Type B pancreatic cell (in vitro differentiated cells): ENCODE measurements around the gene PCAT6. TPM values are rescaled to one million over a fixed set of nuclear protein-coding genes. Genes with fewer than 3 reads are reported as not detected.

Experiments
- DNase-seq: peaks from one replicate; pipeline ENCODE4 v3.0.0; 2021; ENCODE audit warnings: mixed read lengths; ENCODE audit not compliant: unreplicated experiment; ENCODE audit errors: extremely low spot score
- H3K27ac Mint-ChIP-seq: 2 replicates; pipeline ENCODE4 v1.8.0; 2021; ENCODE audit warnings: mild to moderate bottlenecking, mixed read lengths
- H3K27me3 Mint-ChIP-seq: 2 replicates; pipeline ENCODE4 v1.8.0; 2021; ENCODE audit warnings: mixed read lengths
- H3K36me3 Mint-ChIP-seq: 2 replicates; pipeline ENCODE4 v1.8.0; 2021; ENCODE audit warnings: mixed read lengths
- H3K4me1 Mint-ChIP-seq: one replicate; pipeline ENCODE4 v1.8.0; 2021; ENCODE audit warnings: mixed read lengths; ENCODE audit not compliant: unreplicated experiment
- H3K4me3 Mint-ChIP-seq: 2 replicates; pipeline ENCODE4 v1.8.0; 2021; ENCODE audit warnings: mild to moderate bottlenecking, mixed read lengths
- H3K9me3 Mint-ChIP-seq: 2 replicates; pipeline ENCODE4 v1.8.0; 2021; ENCODE audit warnings: mixed read lengths
- CTCF ChIP-seq: fragments of 200-600 bp; sonication (generic); conservative IDR thresholded peaks from 2 replicates; pipeline ENCODE4 v1.5.0; 2021; ENCODE audit warnings: antibody characterized with exemption, mild to moderate bottlenecking
- long read RNA-seq: library from polyadenylated mRNA; unstranded; transcript quantifications from one replicate; pipeline ENCODE4 v2.0.0, GENCODE V29; 2020
- total RNA-seq: library from RNA; stranded (reverse); gene quantifications from 2 replicates; pipeline ENCODE4 v1.2.1, GENCODE V29; 2021; ENCODE audit warnings: low replicate concordance

Gene PCAT6
- 7.9 and 13.9 TPM in 2 replicates for total RNA-seq
- long read RNA-seq, result 0 reads

DNA sequence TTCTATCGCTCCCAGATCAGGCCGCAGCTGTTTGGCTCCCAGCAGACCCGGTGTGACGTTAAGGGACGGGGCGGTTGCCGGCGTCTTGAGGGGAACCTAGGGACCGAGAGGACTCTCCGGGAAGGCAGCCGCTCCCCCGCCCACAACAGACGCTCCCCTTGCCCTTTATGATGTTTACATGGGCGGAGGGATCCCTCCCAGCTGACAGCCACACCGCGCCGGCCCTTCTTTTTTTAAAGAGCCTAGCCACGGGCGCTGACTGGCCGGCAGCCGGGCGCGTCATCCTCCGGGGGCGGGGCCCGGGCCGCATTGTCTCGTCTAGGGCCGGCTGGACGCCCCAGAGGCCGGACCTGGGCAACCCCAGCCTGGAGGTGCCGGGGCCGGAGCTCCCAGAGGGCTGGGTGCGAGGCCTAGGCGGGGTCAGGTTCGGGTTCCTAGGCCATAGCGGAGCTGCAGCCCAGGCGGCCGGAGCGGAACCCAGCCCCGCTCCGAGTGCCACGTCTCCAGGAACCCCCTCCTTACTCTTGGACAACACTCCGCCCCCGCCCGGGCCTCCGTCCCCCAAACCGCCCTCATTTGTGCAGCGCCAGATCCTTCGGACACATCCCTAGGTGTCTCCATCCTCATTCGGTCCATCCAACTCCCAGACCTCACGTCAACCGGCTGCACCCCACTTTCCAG is at the start of gene PCAT6:
Gene PCAT6 (plus strand): TSS at position 340 of the 681 bp plus-strand sequence.
- Mint-ChIP-seq H3K4me1 (peaks cover 38% of the 10 kb centered on the region), H3K4me3 (peak within 1 kb of the TSS; percentile 93), H3K9me3 (no peaks in the 10 kb centered on the region), H3K27ac (peak within 1 kb of the TSS; percentile 97), H3K27me3 (peaks cover 5% of the 10 kb centered on the region), H3K36me3 (no peaks in the 10 kb centered on the region)
- DNase-seq, result peak; percentile 94
- TF ChIP-seq CTCF, result no peak

GRCh38 chr1:202762019-202762418 is 48.7 kb upstream of the PCAT6 start:
- Mint-ChIP-seq H3K4me1 (no peaks in the 10 kb centered on the region), H3K36me3 (peaks cover 42% of the 10 kb centered on the region), H3K27ac (no peak overlapping the region), H3K27me3 (no peaks in the 10 kb centered on the region), H3K4me3 (no peak overlapping the region), H3K9me3 (no peaks in the 10 kb centered on the region)
- no peak for DNase-seq
- TF ChIP-seq CTCF, result no peak

- TF ChIP-seq CTCF, result no peak
- no peak for DNase-seq
- Mint-ChIP-seq H3K4me3 (no peak overlapping the region), H3K9me3 (no peaks in the 10 kb centered on the region), H3K27ac (no peak overlapping the region), H3K36me3 (peaks cover 38% of the 10 kb centered on the region), H3K4me1 (no peaks in the 10 kb centered on the region), H3K27me3 (no peaks in the 10 kb centered on the region)
Measured at GRCh38 chr1:202765721-202766120, 45.0 kb upstream of the PCAT6 start.

- no peak overlapping the region for H3K4me3 Mint-ChIP-seq
- no peaks in the 10 kb centered on the region for H3K27me3 Mint-ChIP-seq
- no peaks in the 10 kb centered on the region for H3K9me3 Mint-ChIP-seq
- peaks cover 39% of the 10 kb centered on the region for H3K36me3 Mint-ChIP-seq
- no peaks in the 10 kb centered on the region for H3K4me1 Mint-ChIP-seq
- H3K27ac Mint-ChIP-seq, result no peak overlapping the region
- TF ChIP-seq CTCF, result no peak
- no peak for DNase-seq
Measured at GRCh38 chr1:202770135-202770534, 40.6 kb upstream of the PCAT6 start.

DNA sequence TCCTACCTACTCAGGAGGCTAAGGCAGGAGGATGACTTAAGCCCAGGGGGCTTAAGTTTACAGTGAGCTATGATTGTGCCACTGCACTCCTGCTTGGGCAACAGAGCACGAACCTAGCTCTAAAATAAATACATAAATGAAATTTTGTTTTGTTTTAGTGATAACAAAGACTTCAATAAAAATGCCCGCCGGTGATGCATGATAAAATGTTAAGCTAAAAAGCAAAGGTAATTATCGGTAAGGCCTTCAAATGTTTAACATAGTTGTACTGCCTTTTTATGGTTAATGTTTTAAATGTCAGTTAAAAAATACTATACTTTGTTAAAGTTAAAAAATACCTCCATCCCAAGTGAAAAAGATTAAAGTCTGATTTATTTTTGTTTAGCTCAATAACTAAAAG is 29.6 kb upstream of the PCAT6 start:
- no peak for DNase-seq
- Mint-ChIP-seq H3K4me1 (peaks cover 8% of the 10 kb centered on the region), H3K27ac (no peak overlapping the region), H3K36me3 (peaks cover 12% of the 10 kb centered on the region), H3K27me3 (no peaks in the 10 kb centered on the region), H3K9me3 (no peaks in the 10 kb centered on the region), H3K4me3 (no peak overlapping the region)
- no peak for TF ChIP-seq CTCF

- no peak overlapping the region for H3K4me3 Mint-ChIP-seq
- no peak for DNase-seq
- H3K27ac Mint-ChIP-seq, result peak overlapping the region; percentile 32
- H3K4me1 Mint-ChIP-seq, result peaks cover 7% of the 10 kb centered on the region
- no peaks in the 10 kb centered on the region for H3K9me3 Mint-ChIP-seq
- TF ChIP-seq CTCF, result no peak
- peaks cover 14% of the 10 kb centered on the region for H3K36me3 Mint-ChIP-seq
- H3K27me3 Mint-ChIP-seq, result no peaks in the 10 kb centered on the region
Measured at GRCh38 chr1:202786804-202787203, 23.9 kb upstream of the PCAT6 start.
